CD4-positive, alpha-beta T cell treated with Interleukin-6 for 4 hours (primary cell): ENCODE measurements around the gene IL5RA.

Experiments
- DNase-seq: peaks from one replicate; pipeline ENCODE4 v3.0.0-alpha.2; 2020; ENCODE audit warnings: mixed read lengths

The IL5RA gene

GRCh38 chr3:3059645-3060044 is 50.5 kb downstream of the IL5RA start:
- DNase-seq: no peak

- no peak for DNase-seq
Observed at GRCh38 chr3:3053974-3054373, 56.2 kb downstream of the IL5RA start.

- no peak for DNase-seq
Observed at GRCh38 chr3:3038201-3038991, 71.8 kb downstream of the IL5RA start.

GRCh38 chr3:3037156-3037555 is 73.0 kb downstream of the IL5RA start:
- DNase-seq: no peak

GRCh38 chr3:3031326-3031725 is 78.8 kb downstream of the IL5RA start:
- no peak for DNase-seq

GRCh38 chr3:3027976-3028567 is 82.1 kb downstream of the IL5RA start:
- no peak for DNase-seq

- no peak for DNase-seq
Observed at GRCh38 chr3:3023111-3023745, 86.9 kb downstream of the IL5RA start.

GRCh38 chr3:3020209-3020608 is 90.0 kb downstream of the IL5RA start:
- no peak for DNase-seq
